RWPE2 (cell line): ENCODE data around the gene SIGLEC11.

Source experiments
- ATAC-seq: fragments of 200-7000 bp; cut with Tn5 transposase; 3 replicates; pipeline ENCODE4 v1.9.1; 2021; ENCODE audit warnings: low read depth
- DNase-seq: peaks from one replicate; pipeline ENCODE4 v3.0.0-alpha.2; 2020; ENCODE audit warnings: low spot score
- H3K27ac ChIP-seq: fragments of 450-650 bp; 2 replicates; pipeline ENCODE4 v1.5.1; 2017; ENCODE audit warnings: mild to moderate bottlenecking; ENCODE audit not compliant: poor library complexity, severe bottlenecking
- H3K27me3 ChIP-seq: fragments of 250-450 bp; sonication (Bioruptor Pico); 2 replicates; pipeline ENCODE4 v1.5.1; 2021; ENCODE audit warnings: mild to moderate bottlenecking, moderate library complexity; ENCODE audit not compliant: insufficient read depth, poor library complexity, severe bottlenecking
- H3K36me3 ChIP-seq: fragments of 250-450 bp; sonication (Bioruptor Pico); 2 replicates; pipeline ENCODE4 v1.5.1; 2020; ENCODE audit warnings: low read depth, mild to moderate bottlenecking, moderate library complexity
- H3K4me1 ChIP-seq: fragments of 250-450 bp; sonication (Bioruptor Pico); 2 replicates; pipeline ENCODE4 v1.5.1; 2021; ENCODE audit warnings: mild to moderate bottlenecking, moderate library complexity; ENCODE audit not compliant: insufficient read depth, poor library complexity, severe bottlenecking
- H3K4me3 ChIP-seq: fragments of 250-450 bp; sonication (Bioruptor Pico); 2 replicates; pipeline ENCODE4 v1.5.1; 2021; ENCODE audit warnings: mild to moderate bottlenecking, moderate library complexity; ENCODE audit not compliant: severe bottlenecking
- H3K9me3 ChIP-seq: fragments of 250-450 bp; sonication (Bioruptor Pico); 2 replicates; pipeline ENCODE4 v1.5.1; 2021; ENCODE audit warnings: mild to moderate bottlenecking, moderate library complexity; ENCODE audit not compliant: severe bottlenecking
- TF ChIP-seq, protein P1 (sequence below): fragments of 450-650 bp; IDR thresholded peaks from one replicate; pipeline ENCODE4 v1.5.1; 2017; ENCODE audit warnings: mild to moderate bottlenecking, moderate library complexity; ENCODE audit not compliant: poor library complexity, severe bottlenecking

Gene SIGLEC11

GRCh38 chr19:49988433-49988832 lies 27.5 kb upstream of the SIGLEC11 start:
- peaks cover 20% of the 10 kb centered on the region for H3K36me3 ChIP-seq
- ATAC-seq = peak; percentile 18; the same call in 1 of the 3 replicates

DNA sequence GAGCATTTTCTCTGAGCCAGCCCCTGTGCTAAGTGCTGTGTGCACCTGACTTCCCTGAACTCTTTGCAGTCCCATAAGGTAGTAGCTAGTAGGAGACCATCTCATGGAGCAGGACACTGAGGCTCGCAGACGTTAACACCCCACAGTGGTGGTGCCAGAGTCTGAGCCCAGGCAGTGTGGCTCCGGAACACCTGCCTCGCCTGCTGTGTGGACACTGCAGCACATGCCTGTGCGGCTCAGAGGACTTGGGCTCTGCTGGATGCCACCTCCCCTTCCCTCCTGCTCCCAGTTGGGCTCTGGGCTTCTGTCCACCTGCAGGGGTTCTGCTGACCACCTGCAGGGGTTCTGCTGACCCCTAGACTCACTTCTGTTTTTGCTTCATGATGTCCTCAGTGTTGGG lies 27.0 kb upstream of the SIGLEC11 start:
- Histone ChIP-seq H3K27me3 (no peaks in the 10 kb centered on the region), H3K4me1 (no peaks in the 10 kb centered on the region), H3K4me3 (no peak overlapping the region), H3K9me3 (no peaks in the 10 kb centered on the region), H3K27ac (no peak overlapping the region), H3K36me3 (peaks cover 20% of the 10 kb centered on the region)
- DNase-seq (no peak), ATAC-seq (no peak)
- TF ChIP-seq, protein P1, sequence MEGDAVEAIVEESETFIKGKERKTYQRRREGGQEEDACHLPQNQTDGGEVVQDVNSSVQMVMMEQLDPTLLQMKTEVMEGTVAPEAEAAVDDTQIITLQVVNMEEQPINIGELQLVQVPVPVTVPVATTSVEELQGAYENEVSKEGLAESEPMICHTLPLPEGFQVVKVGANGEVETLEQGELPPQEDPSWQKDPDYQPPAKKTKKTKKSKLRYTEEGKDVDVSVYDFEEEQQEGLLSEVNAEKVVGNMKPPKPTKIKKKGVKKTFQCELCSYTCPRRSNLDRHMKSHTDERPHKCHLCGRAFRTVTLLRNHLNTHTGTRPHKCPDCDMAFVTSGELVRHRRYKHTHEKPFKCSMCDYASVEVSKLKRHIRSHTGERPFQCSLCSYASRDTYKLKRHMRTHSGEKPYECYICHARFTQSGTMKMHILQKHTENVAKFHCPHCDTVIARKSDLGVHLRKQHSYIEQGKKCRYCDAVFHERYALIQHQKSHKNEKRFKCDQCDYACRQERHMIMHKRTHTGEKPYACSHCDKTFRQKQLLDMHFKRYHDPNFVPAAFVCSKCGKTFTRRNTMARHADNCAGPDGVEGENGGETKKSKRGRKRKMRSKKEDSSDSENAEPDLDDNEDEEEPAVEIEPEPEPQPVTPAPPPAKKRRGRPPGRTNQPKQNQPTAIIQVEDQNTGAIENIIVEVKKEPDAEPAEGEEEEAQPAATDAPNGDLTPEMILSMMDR = no peak

More at GRCh38 chr19:49988433-49988832, 27.5 kb upstream of the SIGLEC11 start:
- Histone ChIP-seq H3K4me3 (no peak overlapping the region), H3K27me3 (no peaks in the 10 kb centered on the region), H3K4me1 (no peaks in the 10 kb centered on the region), H3K9me3 (no peaks in the 10 kb centered on the region), H3K27ac (no peak overlapping the region)
- TF ChIP-seq, protein P1 = no peak
- no peak for DNase-seq

- DNase-seq (no peak), ATAC-seq (peak; percentile 60)
- H3K27ac ChIP-seq = no peak overlapping the region
- no peaks in the 10 kb centered on the region for H3K9me3 ChIP-seq
- H3K4me3 ChIP-seq = no peak overlapping the region
- no peaks in the 10 kb centered on the region for H3K27me3 ChIP-seq
- TF ChIP-seq, protein P1 = no peak
- no peaks in the 10 kb centered on the region for H3K4me1 ChIP-seq
- peaks cover 12% of the 10 kb centered on the region for H3K36me3 ChIP-seq
These were observed 26.3 kb upstream of the SIGLEC11 start for GRCh38 chr19:49987159-49987698.

DNA sequence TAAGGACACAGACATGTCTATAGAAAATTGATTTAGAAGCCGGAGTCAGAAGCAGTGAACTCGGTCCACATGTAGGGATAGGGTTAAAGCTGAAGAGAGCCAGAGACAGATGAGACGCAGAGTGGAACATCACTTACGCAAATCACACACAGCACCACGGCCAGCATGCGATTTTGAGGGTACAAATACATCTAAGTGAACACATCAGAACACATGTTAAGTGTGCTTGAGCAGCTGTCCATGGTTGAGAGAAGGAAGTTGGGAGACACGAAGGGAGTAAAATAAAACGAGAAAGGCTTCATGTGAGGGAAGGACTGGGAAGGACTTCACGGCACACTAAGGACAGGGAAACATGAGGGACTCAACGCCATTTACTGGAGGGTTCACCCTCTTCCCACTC lies 25.4 kb upstream of the SIGLEC11 start:
- Histone ChIP-seq H3K36me3 (peaks cover 8% of the 10 kb centered on the region), H3K27ac (no peak overlapping the region), H3K4me1 (no peaks in the 10 kb centered on the region), H3K4me3 (no peak overlapping the region), H3K27me3 (no peaks in the 10 kb centered on the region), H3K9me3 (no peaks in the 10 kb centered on the region)
- DNase-seq (no peak), ATAC-seq (no peak)
- TF ChIP-seq, protein P1 = no peak

DNA sequence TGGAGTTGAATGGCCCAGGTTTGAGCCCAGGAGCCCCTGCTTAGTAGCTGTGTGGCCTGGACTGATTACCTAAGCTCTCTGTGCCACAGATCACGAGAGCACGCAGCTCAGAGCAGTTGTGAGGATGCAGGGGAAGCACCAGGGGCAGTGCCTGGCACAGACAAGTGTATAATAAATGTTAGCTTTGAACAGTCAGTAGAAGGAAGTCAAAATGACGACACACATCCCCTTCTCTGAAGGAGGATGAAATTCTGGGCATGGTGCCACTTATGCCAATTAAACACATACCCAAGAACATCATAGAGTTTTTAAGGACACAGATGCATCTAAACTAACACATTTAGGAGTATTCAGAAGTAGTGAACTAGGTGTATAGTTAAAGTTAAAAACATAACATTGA lies 24.9 kb upstream of the SIGLEC11 start:
- no peak for DNase-seq
- H3K27me3 ChIP-seq = no peaks in the 10 kb centered on the region
- TF ChIP-seq, protein P1 = no peak
- H3K36me3 ChIP-seq = peaks cover 8% of the 10 kb centered on the region
- H3K4me1 ChIP-seq = no peaks in the 10 kb centered on the region
- no peak for ATAC-seq
- no peak overlapping the region for H3K4me3 ChIP-seq
- H3K27ac ChIP-seq = no peak overlapping the region
- H3K9me3 ChIP-seq = no peaks in the 10 kb centered on the region
